CD4-positive, alpha-beta T cell treated with Interleukin-21 for 1 hour (primary cell): ENCODE data around the gene B3GALT5.
"Not testable (repeated sequence)": the region's sequence is repeated elsewhere in the genome, so short reads cannot be mapped to it uniquely, and the experiment has no call there.

Experiments
- DNase-seq: peaks from one replicate; pipeline ENCODE4 v3.0.0-alpha.2; 2020

The B3GALT5 gene

DNA sequence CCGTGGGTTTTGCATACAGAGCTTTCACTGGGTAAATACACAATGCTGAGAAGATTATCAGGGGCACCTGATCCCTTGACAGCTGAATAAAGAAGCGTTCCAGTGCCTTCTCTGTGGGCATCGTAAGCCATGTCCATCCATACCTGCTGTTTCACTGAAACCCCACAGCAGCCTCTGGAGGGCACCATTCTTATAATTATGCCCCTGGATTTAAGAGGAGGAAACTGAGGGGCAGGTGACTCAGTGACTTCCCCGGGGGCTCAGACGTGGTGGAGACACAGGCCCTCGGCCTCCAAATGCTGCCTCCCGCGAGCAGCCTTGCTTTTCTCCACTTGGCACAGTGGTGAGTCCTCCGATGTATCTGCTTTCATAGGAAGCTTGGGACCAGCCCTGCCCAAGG, 56.7 kb downstream of the B3GALT5 start:
- DNase-seq, result no peak

DNA sequence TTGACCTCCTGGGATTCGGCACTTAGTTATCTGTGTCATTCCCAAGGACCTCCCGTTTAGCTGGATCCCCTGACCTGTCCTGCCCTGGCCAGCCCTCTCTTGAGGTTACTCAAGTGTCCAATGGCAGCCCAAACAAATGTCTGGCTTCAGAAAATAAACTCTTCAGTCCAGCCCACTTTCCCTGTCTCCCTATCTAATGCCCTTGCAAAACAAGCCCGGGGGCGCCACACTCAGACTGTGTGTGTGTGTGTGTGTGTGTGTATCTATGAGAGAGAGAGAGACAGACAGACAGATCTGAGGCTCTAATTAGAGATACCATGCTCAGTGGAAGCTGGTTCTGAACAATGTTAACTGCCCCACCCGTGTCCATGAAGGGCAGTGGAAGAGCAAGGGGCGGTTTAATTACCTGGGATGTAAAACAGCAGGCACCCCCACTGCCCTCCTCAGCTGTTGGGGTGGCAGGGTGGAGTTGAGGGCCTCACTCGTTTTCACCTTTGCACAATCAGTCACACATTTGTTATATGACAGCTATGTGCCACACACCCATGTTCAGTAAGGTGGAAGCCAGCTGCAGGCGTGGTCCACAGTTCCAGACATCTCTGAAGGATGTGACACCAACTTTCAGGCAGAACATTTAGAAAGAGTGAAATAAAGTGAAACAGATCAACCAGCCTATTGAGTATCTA, 57.4 kb downstream of the B3GALT5 start:
- DNase-seq, result no peak

DNA sequence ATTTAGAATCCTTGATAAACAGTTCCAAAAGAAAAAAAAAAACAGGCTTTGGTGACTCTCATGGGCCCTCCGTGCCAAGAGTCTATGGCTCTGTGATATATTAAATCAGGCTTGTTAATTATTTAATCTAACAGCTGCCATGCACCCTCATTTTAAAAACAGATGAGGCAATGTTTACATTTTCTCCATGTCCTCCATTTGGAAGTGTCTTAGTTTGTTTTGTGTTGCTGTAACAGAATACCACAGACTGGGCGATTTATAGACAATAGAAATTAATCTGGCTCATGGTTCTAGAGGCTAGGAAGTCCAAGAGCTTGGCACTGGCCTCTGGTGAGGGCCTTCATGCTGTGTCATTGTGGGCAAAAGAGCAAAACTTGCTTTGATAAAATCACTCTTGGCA, 58.0 kb downstream of the B3GALT5 start:
- DNase-seq, result no peak

DNA sequence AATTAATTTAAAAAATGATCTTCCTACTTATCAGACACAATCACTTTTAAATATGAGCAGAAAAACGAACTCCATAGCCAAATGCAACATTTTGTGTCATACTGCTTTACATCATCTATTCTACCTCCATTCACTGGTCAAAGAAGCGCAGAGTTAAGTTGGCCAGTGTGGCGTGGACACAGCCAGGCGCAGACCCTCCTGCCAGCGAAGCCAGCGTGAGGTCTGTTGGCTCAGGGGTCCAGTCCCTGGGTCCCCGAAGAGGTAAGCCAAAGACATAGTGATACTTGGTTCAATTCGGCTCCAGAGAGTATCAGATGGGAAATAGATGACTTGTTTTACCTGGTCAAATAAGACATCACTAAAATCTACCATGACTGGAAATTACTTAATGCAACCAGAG, 59.2 kb downstream of the B3GALT5 start:
- no peak for DNase-seq

DNA sequence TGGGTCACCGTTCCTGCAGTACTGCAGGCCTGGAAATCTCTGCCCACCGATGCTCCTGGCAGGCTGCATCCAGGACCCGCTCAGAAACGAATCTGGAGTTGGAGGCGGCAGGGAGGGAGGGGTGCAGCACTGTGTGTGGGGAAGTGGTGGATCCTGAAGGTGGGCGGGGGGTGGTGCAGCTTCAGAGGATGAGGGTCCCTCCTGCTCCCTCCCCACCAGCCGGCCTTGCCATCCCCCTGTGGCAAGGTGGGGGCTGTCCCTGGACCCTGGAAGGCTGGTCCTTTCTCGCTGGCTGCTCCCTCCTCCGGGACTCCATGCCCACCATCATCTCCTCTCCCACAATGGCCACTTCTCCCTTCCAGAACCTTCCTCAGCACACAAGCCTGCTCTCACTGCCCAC, 60.4 kb downstream of the B3GALT5 start:
- DNase-seq, result no peak

DNA sequence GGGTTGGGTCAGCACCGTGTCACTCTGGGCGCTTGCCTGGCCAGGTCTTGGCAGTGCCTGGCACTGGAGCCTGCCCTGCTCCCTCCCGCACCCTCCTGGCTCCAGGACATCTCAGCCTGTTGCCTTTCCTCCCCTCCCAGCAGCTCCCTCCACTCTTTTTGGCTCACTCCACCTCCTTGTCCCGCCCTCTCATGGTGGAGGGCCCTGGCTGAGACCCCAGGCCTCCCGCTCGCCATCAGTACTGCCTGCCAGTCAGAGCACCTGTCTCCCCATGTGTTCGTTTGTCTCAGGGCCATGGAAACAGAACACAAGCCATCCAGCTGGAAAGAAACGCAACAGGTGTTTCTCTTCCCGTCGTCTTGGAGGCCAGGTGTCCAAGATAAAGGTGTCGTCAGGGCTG, 61.0 kb downstream of the B3GALT5 start:
- DNase-seq, result no peak

DNA sequence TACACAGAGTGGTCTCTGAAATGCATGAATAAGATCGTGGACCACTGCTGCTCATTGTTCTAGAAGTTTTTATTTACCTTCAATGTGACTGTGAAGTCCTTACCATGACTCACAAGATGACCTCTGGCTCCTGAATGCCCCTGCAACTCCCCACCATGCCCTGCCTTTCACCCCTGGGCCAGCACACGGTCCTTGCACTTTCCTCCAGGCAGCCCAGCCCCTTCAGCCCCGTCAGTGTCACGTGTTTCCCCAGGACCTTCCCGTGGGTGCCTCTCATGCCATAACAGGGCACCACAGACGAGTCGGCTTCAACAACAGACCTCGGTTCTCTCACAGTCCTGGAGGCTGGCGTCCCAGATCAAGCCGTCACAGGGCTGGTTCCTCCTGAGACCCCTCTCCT, 62.1 kb downstream of the B3GALT5 start:
- DNase-seq, result no peak

DNA sequence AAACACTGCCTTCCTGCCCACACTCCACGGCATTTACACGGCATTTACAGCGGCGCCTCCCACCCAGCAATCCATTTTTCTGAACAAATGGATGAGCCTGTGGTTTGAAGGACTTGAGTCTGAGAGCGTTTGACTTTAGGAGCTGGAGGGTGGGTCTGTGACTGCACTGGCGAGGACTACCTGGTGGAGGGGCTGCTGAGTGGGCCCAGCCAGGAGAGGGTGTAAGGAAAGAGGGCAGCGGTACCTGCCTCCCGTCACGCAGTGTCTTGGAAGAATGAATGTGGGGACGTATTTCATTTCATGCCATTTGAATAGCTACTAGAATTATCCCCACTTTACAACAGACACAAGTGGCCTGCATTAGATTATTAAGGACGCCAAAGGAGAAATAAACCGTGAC, 62.9 kb downstream of the B3GALT5 start:
- no peak for DNase-seq

DNA sequence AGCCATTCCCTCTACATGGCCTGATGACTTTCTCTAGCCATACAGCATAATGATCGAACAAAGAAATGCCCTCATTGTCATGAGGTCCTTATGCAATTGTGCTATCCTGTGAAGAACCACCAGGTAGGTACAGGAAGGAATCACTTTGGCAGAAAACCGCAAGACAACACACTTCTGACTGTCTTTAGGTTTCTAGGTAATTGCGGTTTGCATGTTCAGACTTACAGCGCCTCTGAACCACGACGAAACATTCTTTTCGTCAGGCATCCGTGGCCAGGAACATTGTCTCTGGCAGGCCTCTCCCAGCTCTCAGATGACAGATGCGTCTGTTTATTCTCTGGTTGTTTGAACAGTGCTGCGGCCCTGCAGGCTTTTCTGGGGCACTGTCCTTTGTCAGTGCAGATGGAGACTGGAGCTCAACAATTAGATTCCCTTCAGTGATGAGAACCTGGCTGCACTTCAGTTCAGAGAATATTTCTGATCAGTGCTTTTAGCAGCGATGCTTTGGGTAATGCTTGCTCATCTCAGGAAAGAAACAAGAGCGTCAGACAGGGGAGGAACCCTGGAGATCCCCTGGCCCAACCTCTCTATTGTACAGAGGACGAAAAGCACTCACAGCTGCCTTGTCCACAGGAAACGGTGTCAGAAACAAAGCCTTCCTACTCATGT, 63.4 kb downstream of the B3GALT5 start:
- DNase-seq, result no peak

DNA sequence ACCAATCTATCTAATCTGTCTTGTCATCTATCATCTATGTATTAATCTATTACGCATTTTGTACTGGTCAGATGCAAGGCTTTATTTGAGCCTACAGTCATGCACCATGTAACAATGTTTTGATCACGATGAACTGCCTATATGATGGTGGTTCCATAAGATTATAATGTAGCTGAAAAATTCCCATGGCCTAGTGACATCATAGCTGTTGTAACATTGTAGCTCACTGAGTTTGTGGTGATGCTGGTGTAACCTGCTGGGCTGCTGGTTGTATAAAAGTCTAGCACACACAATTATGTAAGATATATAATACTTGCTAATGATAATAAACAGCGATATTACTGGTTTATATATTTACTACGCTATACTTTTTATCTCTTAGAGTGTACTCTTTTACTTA, 67.5 kb downstream of the B3GALT5 start:
- no peak for DNase-seq

DNA sequence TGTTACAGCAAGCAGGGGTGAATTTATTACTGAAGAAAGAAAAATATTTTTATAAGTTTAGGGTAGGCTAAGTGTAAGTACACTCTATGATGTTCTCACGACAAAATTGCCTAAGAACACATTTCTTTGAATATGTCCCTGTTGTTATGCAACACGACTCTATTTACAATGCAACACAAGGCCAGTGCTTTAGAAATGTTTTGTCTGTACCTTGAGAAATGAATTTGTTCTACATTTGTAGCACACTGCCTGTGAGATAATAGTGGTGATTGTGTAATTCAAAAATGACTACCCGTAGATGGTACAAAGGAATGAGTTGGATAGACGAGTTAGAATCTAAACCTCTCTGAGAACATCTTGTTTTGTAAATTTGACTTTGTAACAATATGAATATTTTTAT, 68.5 kb downstream of the B3GALT5 start:
- no peak for DNase-seq

DNA sequence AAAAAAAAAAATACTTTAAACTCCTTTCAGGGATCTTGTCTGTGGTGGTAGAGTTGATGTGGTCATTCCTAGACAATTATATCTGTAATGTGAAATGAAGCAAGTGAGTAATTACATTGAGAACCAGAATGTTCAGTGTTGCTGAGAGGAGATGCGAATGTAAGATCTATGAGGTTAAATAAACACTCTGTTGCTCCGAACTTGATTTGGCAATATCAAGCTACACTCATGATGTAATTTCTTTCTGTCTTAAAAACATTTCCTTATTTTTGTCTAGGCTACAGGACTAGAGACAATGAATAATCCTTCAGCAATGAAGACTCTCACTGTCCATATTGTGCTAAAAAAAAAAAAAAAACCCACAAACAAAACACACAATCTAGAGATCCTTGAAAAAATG, 69.1 kb downstream of the B3GALT5 start:
- DNase-seq, result no peak

DNA sequence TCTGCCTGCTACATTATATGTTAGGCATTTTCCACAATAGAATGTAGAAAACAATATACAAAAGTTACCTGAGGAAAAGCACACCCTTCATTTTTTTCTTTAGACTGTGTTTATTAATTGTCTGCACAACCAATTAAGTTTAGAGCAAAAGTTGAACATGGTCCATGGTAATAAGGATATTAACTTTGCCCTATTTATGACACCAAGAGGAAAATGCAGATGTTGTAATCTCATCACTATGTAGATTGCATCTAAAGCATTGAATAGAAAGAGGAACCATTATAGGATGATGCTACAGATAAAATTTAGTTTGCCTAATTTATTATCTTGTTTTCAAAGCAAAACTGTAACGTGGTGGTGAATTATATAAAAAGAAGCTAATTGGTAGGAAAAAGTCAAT, 72.5 kb downstream of the B3GALT5 start:
- DNase-seq, result no peak

DNA sequence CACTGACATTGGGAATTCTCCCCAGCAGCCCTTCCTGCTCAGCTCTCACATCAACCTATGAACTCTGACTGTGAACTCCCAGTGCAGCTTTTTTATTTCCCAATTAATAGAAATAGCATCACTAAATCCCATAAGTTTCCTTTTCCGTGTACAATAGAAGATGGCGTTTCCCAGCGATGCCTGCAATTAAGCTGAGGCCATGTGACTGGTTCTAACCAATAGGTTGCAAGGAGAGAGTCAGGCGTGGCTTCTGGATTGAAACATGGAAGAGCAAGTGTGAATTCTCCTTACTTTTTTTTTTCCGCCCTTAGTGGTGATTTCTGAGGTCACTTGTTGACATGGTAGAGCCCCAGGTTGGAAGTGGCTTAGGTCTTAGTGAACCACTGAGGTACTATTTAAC, 73.3 kb downstream of the B3GALT5 start:
- no peak for DNase-seq

DNA sequence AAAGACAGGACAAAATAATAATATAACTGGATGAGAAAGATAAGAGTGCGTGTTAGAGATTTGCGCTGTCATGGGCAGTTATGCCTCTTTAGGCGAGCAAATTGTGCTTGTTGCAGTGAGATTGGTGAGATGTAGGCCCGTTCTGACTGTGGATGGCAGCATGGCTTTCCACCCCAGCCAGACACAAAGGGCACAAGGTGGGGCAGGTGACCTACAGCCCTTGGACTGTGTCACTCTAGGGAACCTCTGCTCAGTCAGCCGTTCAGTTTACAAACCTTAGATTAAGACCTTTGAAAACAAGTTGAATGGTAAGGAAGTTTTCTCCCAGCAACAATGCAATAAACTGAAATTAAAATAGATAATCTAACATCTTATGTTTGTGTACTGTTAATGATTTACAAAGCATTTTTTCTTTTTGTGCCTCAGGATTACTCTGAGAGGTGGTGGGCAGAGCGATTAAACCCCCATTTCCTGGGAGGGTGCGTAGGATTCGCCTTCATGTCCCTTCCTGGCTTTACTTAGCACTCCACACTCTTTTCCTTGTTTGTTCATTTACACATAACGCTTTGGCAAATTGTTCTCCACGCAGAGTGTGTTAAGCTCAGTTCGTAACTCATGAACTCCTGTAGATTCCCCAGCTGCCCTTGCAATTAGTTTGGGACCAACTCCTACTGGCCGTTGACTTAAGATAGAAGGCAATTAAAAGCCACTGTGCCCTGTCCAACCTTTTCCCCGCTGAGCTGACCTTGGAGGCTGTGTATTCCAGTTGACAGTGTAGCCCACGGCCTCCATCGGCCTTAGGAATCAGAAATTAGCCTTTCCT, 74.1 kb downstream of the B3GALT5 start:
- DNase-seq, result no peak

DNA sequence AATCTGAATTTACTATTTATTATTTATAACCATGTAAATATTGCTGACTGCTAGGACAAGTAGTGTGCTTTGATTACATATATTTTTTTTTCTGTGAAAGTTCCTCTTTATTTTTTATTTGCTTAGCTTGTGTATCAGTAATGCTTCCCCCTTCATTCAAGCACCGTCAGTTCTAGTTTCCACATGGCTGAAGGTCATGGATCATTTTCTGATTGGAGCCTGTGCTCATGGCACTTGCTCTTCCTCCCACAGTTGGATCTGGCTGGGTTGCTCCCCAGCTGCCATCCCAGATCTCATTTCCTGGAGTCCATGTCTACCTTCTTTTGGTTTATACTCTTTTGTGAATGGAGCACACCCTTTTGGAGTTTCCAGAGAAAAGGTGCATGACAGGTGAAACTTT, 75.3 kb downstream of the B3GALT5 start:
- no peak for DNase-seq

DNA sequence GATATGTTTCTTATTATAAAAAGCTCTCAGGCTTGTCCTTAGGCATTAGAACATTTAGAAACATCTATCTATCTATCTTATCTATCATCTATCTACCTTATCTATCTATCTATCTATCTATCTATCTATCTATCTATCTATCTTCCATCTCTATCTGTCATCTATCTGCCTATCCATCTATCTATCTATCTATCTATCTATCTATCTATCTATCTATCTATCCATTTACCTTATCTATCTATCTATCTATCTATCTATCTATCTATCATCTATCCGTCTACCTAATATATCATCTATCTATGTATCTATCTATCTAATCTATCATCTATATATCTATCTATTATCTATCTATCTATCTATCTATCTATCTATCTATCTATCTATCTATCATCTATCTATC, 77.1 kb downstream of the B3GALT5 start:
- DNase-seq, result not testable (repeated sequence)

DNA sequence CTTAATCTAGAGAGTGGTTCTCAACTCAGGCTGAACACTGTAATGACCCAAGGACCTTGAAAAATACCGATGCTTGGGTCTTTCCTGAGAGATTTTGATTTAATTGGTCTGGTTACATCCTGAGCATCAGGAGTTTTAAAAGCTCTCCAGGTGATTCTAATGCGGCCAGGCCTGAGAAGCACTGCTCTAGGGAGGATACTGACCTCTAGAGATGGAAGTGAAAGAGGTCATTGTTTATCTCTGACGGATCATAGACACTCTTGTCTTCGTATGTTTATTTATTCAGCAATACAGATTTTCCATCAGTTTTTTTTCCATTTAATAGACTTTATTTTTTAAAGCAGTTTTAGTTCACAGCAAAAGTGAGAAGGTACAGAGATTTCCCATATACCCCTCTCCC, 77.7 kb downstream of the B3GALT5 start:
- no peak for DNase-seq

DNA sequence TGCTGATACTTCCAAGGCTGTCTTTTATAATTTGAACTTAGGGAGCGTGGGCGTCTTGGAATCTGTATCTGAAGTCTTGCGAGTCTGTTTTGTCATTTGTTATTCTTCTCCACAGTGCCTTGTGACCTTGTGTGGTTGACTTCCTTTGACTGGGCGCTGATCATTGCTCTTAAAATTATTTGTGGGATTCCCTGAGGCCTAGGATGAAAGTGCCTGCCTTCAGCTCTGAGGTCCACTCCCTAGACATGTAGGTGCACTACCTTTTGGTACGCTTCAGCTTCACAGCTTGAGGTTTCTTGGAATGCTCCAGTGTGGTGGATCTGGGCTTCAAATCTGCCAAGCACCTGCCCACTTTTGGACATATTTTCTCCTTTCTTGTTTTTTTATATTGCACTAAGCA, 82.0 kb downstream of the B3GALT5 start:
- no peak for DNase-seq

DNA sequence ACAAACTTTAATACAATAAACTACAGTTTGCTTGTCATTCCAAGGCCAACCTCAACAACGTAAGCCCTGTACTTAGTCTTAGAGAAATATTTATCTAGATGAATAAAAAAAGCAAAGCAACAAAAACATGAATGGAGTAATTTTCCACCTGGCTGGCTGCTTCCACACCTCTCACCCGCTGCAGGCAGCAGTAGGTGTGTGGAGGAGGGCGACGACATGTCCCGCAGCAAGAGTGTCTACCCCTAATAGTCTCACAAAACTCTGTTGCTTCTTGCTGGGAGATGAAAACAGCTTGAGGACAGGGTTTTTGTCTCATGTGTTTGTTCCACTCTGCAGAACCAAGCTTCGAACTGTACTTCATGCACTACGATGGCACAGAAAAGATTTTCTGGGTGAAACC, 83.5 kb downstream of the B3GALT5 start:
- DNase-seq, result no peak

DNA sequence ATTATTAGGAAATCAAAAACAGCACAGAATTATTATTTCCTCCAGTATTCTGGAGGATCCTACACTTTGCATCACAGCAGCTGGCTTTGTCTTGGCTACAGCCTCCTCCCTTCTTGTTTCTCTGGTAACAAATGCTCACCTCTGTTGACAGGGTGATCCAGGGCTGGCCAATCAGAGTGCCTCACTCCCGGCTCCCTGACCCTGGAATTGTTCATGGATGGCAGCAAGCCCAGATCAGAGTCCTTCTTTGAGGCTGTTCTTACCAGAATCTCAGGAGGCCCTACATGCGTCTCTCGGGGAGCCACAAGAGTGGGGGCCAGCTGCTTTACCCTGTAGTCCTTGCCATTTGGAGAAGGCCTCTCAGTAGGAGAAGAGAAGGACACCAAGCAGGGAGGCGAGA, 83.9 kb downstream of the B3GALT5 start:
- no peak for DNase-seq

DNA sequence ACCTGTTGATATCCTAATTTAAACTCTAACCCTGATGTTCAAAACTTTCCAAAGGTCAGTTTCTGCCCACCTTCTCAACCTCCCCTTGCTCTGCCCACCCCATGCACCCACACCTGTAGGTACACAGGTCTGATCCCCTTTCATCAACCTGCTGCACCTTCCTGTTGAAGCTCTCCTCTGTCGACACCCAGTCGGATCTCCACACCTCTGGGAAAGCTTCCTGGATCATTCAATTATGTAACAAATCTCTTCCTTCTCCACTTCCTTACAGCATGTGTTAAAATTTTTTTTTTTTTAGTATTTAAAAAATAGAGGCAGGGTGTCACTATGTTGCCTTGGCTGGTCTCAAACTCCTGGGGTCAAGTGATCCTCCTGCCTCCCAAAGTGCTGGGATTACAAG, 87.6 kb downstream of the B3GALT5 start:
- no peak for DNase-seq

DNA sequence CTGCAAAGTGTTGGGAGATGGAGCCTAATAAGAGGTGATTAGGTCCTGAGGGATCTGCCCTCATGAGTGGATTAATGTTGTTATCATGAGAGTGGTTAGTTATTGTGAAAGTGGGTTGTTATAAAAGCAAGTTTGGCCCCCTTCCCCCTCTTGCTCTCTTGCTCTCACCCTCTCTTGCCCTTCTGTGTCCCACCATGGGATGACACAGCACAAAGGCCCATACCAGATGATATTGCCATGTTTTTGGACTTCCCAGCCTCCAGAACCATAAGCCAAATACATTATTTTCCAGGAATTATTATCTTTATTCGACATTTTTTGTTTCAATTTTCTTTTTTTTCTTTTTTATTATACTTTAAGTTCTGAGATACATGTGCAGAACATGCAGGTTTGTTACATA, 90.8 kb downstream of the B3GALT5 start:
- DNase-seq, result no peak

DNA sequence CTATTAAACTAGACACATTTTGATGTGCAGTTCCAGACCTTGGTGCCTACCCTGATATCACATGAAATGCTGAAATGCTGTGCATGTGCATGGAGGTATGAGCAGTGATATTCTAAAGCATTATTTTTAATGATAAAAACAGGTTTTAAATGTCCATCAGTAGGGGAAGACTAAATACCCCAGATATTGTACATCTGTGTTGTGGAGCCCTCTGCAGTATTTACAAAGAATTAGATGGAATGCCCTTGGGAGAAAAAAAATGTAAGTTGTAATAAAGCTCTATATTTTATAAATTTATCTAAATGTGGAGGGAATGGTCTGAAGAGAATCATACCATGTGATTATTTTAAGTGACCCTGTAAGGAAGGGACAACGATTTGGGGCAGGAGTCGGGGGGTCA, 93.1 kb downstream of the B3GALT5 start:
- no peak for DNase-seq
